HG02623 (cell line): ENCODE results near the gene MYH10.
"Not testable (repeated sequence)": the region's sequence is repeated elsewhere in the genome, so short reads cannot be mapped to it uniquely, and the experiment has no call there.

Source experiments
- ATAC-seq: cut with Tn5 transposase; IDR thresholded peaks from one replicate; pipeline ENCODE4 v1.9.1; 2021; ENCODE audit warnings: moderate library complexity; ENCODE audit not compliant: unreplicated experiment

MYH10 gene

DNA sequence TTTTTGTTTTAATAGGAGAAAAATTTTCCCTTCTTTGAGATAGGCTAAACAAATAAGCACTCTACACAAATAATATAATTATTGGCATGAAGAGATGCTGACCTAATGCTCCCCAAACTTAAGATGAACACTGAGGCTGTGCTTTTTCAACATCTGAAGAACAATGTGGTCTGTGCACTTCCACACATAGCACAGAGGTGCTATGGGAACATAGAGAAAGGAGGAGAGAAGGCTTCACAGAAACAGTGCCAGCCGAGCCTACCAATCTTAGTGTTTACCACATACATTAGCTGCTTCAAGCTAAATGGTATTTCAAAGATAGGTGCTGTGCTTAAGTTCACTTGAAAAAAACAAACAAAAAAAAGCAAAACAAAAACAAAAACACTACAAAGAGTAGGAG lies 72.4 kb downstream of the MYH10 start:
- ATAC-seq: no peak

- no peak for ATAC-seq
Measured at GRCh38 chr17:8557176-8557806, 73.2 kb downstream of the MYH10 start.

- ATAC-seq: no peak
Measured at GRCh38 chr17:8556074-8556473, 74.5 kb downstream of the MYH10 start.

- no peak for ATAC-seq
Measured at GRCh38 chr17:8555062-8555461, 75.5 kb downstream of the MYH10 start.

DNA sequence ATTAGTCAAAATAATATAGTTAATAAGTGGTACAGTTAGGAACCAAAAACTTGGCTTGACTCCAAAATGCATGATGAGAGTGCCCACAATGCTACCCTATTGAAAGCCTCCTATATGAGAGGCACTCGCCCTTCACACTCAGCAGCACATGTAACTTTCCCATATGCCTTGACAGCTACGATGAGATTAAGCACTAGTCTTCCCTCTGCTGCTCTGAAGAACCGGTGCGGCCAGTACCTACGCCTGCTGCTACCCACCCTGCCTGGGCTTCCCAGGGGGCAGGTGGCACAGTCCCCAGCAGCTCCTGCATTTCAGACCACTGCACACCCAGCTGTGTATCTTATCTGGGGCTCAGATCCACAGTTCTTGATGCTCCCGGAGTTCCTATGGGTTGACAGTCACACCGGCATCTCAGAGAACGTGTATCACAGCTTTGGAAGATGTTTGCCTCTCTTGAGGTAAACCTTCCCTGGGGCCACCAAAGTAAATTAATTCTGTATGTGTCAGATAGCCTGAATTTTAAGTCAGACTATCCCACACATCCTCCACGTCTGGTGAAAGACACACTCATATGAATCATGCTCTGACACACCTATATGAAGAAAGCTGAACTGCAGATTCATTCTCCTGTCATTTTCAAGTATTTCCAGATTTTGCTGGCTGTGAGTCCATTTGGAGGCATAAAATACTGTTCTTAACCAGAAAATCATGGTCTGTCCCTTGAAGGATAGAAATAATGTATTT lies 77.8 kb downstream of the MYH10 start:
- ATAC-seq: no peak

DNA sequence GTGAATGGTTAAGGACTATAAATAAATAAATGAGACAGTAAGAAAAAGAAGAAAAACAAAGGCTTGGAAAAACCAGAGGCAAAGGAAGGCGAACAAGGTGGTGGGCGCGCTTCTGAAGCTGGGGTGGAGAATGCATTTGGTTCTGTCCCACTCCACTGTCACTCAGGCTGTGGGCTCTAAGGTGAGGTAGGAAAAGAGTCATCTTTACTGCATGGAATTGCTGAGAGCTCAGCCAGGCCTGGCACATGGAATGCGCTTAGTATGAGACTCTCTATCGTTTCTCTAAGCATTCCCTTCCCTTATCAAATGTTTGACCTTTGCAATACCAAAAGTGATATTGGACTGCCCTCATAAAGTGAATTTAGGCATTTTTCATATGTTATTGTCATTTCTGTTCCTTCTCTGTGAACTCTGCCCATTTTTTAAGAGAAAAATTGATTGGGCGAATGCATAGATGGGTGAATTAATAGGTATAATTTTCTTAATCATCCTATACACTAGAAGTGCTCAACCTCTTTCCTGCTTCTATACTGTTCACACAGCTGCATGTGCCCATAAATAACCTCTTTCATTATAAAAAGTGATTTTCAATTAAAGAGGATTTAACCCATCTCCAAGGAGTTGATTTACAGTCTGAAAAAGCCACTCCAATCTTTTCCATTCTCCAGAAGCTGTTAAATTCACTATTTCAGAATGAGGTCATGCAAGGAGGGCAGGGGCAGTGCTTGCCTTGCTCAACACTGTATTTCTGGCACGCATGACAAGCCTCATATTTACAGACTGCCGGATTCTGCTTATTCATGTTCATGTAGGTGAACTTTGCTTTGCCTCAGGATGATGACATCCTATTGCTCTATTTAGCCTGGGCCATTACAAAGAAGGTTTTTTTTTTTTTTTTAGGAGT lies 87.7 kb downstream of the MYH10 start:
- ATAC-seq: no peak

DNA sequence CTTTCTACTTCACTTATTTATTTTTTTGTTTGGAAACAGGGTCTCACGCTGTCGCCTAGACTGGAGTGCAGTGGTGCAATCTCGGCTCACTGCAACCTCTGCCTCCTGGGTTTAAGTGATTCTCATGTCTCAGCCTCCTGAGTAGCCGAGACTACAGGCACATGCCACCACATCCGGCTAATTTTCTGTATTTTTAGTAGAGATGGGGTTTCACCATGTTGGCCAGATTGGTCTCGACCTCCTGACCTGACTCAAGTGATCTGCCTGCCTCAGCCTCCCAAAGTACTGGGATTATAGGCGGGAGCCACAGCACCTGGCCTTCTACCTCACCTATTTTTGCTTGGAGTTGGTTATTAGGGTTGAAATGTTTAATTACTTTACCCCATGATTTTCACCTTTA lies 90.5 kb downstream of the MYH10 start:
- not testable (repeated sequence) for ATAC-seq

GRCh38 chr17:8537734-8538133 lies 92.8 kb downstream of the MYH10 start:
- ATAC-seq: no peak

- ATAC-seq: no peak
Measured at GRCh38 chr17:8534498-8535188, 95.9 kb downstream of the MYH10 start.

GRCh38 chr17:8532021-8532420 lies 98.5 kb downstream of the MYH10 start:
- no peak for ATAC-seq

DNA sequence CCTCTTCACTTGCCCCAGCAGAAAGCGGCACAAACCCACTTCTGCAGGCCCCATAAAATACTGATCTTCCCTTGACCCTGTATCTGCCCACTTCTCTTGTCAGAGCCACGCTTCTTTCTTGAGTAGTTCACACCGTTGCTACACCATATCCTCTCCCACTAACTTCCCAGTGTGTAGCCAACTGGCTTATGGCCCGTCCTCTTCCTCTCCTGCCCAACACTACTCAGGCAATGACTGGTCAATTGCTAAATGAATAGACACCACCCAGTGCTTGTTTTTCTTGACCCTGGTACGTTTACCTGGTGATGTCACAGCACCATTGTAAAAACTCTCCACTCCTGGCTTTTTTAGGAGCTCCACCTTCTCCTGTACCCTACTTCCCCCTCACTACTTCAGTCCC lies 107.9 kb downstream of the MYH10 start:
- ATAC-seq: no peak

DNA sequence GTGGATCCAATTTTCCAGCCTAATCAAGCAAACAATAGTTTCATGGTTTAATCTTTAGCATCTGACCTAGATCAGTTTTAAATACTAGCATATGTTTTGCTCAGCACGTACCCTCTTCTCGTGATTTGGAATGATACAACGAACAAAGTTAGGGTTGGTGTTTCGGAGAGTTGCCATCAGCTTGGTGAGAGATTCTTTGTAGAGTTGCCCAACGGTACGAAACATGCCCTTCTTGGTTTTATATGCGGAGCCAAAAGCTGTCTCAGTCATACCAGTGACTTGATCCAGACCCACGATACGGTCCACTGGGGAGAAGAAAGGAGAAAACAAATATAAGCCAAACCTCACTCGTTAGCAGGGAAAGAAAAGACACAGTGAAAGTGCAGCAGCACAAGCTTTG lies 109.5 kb downstream of the MYH10 start:
- no peak for ATAC-seq

DNA sequence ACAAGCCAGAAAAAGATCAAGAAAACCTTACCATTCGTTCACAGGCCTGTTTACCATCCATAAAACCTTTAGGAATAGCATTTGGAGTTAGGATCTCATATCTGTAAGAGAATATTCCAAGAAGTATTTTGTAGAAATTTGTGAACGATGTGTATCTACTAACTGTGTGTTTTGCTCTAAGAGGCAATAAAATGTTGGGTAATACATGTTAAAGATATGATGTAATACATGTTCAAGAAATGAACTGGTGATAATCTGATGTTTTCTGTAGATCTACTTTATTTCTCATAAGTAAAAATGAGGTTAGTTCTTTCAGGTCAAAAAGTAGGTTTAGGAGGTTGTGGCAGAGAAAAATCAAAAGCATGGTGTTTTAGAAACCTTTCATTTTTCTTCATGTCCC lies 111.7 kb downstream of the MYH10 start:
- ATAC-seq: no peak

- ATAC-seq: no peak
Measured at GRCh38 chr17:8518326-8518725, 112.2 kb downstream of the MYH10 start.

- ATAC-seq: no peak
Measured at GRCh38 chr17:8514801-8515200, 115.7 kb downstream of the MYH10 start.

- no peak for ATAC-seq
Measured at GRCh38 chr17:8506145-8506544, 124.4 kb downstream of the MYH10 start.

- ATAC-seq: no peak
Measured at GRCh38 chr17:8504460-8505207, 125.9 kb downstream of the MYH10 start.

- no peak for ATAC-seq
Measured at GRCh38 chr17:8503807-8504206, 126.7 kb downstream of the MYH10 start.

GRCh38 chr17:8503368-8503767 lies 127.2 kb downstream of the MYH10 start:
- ATAC-seq: no peak

DNA sequence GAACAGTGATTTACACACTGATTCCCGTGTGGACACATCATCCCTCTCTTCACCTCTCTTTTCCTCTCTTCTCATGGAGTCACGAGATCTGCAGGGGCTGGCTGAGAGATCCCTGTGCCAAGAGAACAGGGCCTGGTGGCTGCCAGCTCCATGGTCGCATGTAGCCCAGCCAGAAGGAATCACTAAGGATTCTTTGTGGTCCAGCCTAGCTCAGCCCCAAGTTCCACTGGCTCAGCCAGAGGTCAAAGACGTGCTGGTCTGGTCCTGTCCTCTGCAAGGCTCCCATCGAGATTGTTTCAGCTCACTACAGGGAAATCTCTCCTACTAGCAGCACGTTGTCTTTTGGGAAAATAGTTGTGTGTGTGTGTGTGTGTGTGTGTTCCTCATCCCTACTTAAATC lies 128.4 kb downstream of the MYH10 start:
- ATAC-seq: no peak
